WTC11 (cell line): ENCODE data around the gene ZNF880.

Source experiments
- ARID4B ChIP-seq: sonication (generic); formaldehyde crosslinking; IDR thresholded peaks from 2 replicates; pipeline ENCODE4 v1.8.0; 2023; ENCODE audit warnings: missing genetic modification reagents, mild to moderate bottlenecking, borderline replicate concordance
- EMX1 ChIP-seq: fragments of 250-450 bp; sonication (Bioruptor Pico); IDR thresholded peaks from 2 replicates; pipeline ENCODE4 v1.8.0; 2021; ENCODE audit warnings: mild to moderate bottlenecking
- JAZF1 ChIP-seq: fragments of 250-450 bp; sonication (Bioruptor Pico); IDR thresholded peaks from 2 replicates; pipeline ENCODE4 v1.9.0; 2021; ENCODE audit warnings: moderate library complexity, mild to moderate bottlenecking, inconsistent platforms
- SP1 ChIP-seq: sonication (generic); formaldehyde crosslinking; conservative IDR thresholded peaks from 2 replicates; pipeline ENCODE4 v1.8.1; 2022; ENCODE audit warnings: missing genetic modification reagents
- ZNF423 ChIP-seq: fragments of 250-450 bp; sonication (Bioruptor Pico); IDR thresholded peaks from 2 replicates; pipeline ENCODE4 v2.1.2; 2022; ENCODE audit warnings: mild to moderate bottlenecking, moderate library complexity
- TF ChIP-seq, protein P1 (sequence below): sonication (generic); formaldehyde crosslinking; IDR thresholded peaks from 2 replicates; pipeline ENCODE4 v1.8.1; 2023; ENCODE audit warnings: mild to moderate bottlenecking, missing genetic modification reagents, moderate library complexity
- TF ChIP-seq, protein P2 (sequence below): fragments of 200-600 bp; IDR thresholded peaks from 2 replicates; pipeline ENCODE4 v1.8.0; 2022; ENCODE audit warnings: antibody characterized with exemption
- TF ChIP-seq, protein P3 (sequence below): fragments of 250-450 bp; sonication (Bioruptor Pico); conservative IDR thresholded peaks from 2 replicates; pipeline ENCODE4 v1.9.0; 2021; ENCODE audit warnings: mild to moderate bottlenecking

DNA sequence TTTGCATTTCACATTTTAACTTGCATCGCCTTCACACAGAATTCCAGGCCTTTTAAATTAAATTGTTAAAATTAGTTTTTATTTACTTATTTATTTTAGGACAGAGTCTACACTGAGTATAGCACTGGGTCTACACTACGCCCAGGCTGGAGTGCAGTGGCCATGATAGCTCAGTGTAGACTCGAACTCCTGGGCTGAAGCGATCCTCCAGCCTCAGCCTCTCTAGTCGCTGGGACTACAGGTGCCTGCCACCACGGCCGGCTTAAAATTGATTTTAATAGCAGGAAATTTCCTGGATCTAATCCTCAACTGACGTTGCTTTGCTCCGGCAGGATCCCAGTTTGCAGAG lies 34.0 kb upstream of the ZNF880 start:
- TF ChIP-seq, protein P1, sequence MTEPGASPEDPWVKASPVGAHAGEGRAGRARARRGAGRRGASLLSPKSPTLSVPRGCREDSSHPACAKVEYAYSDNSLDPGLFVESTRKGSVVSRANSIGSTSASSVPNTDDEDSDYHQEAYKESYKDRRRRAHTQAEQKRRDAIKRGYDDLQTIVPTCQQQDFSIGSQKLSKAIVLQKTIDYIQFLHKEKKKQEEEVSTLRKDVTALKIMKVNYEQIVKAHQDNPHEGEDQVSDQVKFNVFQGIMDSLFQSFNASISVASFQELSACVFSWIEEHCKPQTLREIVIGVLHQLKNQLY (CRISPR knock-in tag), result no peak
- TF ChIP-seq, protein P2, sequence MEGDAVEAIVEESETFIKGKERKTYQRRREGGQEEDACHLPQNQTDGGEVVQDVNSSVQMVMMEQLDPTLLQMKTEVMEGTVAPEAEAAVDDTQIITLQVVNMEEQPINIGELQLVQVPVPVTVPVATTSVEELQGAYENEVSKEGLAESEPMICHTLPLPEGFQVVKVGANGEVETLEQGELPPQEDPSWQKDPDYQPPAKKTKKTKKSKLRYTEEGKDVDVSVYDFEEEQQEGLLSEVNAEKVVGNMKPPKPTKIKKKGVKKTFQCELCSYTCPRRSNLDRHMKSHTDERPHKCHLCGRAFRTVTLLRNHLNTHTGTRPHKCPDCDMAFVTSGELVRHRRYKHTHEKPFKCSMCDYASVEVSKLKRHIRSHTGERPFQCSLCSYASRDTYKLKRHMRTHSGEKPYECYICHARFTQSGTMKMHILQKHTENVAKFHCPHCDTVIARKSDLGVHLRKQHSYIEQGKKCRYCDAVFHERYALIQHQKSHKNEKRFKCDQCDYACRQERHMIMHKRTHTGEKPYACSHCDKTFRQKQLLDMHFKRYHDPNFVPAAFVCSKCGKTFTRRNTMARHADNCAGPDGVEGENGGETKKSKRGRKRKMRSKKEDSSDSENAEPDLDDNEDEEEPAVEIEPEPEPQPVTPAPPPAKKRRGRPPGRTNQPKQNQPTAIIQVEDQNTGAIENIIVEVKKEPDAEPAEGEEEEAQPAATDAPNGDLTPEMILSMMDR, result no peak
- TF ChIP-seq SP1 (no peak), ZNF423 (CRISPR knock-in tag) (no peak), JAZF1 (CRISPR knock-in tag) (no peak), EMX1 (no peak), ARID4B (CRISPR knock-in tag) (no peak)
- TF ChIP-seq, protein P3, sequence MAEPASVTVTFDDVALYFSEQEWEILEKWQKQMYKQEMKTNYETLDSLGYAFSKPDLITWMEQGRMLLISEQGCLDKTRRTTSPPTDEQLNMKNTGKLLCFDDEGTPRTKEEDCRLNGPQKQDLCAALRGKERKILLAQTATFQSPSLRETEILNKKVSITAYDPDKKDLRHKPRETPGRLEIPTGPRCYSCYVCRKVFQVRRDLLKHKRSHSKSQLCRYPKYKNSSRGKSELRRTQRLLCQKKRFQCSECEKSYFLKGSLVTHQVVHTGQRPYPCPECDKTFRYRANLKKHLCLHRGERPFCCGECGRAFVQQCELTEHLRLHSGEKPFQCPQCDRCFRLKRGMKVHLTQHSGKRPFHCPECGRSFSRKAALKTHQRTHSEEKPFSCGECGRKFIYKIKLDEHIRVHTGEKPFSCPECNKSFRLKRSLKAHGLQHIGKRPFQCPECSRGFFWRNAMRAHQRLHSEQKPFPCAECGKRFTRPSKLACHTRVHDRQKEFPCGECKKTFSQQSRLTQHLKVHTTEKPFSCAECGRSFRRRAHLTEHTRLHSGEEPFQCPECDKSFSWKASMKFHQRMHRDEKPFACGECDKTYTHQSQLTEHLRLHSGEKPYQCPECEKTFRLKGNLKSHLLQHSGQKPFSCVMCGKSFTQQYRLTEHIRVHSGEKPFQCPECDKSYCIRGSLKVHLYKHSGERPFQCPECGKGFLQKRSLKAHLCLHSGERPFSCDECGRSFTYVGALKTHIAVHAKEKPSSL (CRISPR knock-in tag), result no peak
